Activated CD8-positive, alpha-beta memory T cell treated with anti-CD3 and anti-CD28 coated beads, Interleukin-2, amount 50 U/mL, for 1 hour (primary cell): ENCODE results near the gene PBRM1.
"Not testable (repeated sequence)": the region's sequence is repeated elsewhere in the genome, so short reads cannot be mapped to it uniquely, and the experiment has no call there.

ENCODE experiments used
- DNase-seq: peaks from one replicate; pipeline ENCODE4 v3.0.0-alpha.2; 2020; ENCODE audit errors: extremely low read depth

PBRM1 gene

DNA sequence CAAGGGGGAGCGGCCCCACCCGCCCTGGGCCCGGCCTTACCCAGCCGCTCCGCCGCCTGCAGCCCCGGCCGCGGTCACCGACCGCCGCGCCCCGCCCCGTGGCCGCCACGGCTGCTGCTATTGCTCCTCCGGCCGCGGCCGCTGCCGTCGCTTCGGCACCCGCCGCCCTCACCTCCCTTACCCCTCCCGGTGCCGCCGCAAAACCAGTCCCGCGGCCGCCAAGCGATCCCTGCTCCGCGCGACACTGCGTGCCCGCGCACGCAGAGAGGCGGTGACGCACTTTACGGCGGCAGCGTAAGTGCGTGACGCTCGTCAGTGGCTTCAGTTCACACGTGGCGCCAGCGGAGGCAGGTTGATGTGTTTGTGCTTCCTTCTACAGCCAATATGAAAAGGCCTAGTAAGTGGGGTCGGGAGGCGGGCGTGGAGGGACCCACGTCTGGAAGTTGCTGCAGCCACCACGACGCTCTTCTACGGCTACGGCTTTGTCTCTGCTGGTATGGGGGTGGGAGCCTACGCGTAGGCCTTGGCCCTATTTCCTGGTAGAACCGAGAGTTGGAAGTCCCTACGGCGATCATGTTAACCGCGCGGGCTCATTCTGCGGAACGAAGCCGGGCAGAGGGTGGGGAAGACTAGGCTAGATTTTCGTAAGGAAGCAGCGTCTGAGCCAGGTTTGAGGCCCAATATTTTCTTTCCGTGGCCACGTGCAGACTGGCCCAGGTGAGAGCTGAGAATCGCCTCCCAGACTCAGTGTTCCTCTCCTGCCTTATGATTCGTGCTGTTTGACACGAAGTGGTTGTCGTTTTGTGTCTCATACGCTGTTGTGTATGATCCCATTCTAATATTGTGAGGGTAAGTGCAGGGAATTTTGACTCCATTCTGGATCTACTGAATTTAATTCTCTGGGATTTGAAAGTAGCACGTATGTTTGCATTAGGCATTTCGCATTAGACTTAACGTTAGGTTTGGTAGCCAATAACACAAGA, at the start of gene PBRM1, which contains the start of gene GNL3:
Gene PBRM1 (minus strand): TSS at position 205 of the 983 bp plus-strand sequence.
Gene GNL3 (plus strand): TSS at position 324 of the 983 bp plus-strand sequence. CDS start 61 bp downstream, at position 385.
- peak; percentile 66 for DNase-seq

DNA sequence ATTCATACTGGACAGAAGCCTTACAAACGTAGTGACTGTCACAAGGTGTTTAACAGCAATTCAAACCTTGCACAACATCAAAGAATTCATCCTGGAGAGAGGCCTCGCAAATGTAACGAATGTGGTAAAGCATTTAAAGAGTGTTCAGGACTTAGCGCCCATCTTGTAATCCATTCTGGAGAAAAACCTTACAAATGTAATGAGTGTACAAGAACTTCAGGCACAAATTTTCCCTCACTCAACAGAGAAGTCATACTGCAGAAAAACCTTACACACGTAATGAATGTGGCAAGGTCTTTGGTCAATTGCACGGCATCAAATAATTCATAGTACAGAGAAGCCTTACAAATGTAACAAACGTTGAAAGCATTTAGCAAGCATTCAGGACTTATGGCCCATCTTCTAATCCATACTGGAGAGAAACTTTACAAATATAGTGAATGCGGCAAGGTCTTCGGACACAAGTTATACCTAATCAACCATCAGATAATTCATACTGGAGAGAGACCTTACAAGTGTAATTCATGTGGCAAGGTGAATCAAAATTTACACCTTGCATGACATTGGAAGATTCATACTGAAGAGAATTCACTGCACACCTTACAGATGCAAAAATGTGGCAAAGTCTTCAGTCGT, 47.7 kb upstream of the PBRM1 start:
- DNase-seq, result no peak

DNA sequence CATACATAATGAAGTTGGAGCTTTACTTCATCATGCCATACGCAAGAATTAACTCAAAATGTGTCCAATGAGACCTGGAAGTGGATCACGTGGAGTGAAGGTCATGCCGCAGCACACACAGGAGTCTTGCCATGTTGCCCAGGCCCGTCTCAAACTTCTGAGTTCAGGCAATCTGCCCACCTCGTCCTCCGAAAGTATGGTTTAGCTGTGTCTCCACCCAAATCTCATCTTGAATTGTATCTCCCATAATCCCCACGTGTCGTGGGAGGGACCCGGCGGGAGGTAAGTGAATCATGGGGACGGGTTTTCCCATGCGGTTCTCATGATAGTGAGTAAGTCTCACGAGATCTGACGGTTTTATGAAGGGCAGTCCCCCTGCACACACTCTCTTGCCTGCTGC, 45.9 kb upstream of the PBRM1 start:
- DNase-seq, result no peak

DNA sequence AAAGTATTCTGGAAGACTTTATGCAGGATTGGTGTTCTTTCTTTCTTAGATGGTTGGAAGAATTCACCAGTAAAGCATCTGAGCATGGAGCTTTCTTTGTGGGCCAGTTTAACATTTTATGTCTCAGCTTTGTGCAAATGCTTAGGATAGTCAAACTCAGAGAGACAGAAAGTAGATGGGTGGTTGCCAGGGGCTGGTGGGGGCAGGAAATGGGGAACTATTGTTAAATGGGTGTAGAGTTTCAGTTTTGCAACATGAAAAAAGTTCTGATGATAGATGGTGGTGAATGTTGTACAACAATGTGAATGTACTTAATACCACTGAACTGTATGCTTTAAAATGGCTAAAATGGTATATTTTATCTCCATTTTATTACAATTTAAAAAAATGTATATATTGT, 45.0 kb upstream of the PBRM1 start:
- no peak for DNase-seq

DNA sequence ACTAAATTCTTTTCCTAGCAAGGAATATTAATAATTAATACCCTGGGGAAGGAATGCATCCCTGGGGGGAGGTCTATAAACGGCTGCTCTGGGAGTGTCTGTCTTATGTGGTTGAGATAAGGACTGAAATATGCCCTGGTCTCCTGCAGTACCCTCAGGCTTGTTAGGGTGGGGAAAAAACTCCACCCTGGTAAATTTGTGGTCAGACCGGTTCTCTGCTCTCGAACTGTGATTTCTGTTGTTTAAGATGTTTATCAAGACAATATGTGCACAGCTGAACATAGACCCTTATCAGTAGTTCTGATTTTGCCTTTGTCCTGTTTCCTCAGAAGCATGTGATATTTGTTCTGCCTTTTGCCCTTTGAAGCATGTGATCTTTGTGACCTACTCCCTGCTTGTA, 43.0 kb upstream of the PBRM1 start:
- DNase-seq, result not testable (repeated sequence)

DNA sequence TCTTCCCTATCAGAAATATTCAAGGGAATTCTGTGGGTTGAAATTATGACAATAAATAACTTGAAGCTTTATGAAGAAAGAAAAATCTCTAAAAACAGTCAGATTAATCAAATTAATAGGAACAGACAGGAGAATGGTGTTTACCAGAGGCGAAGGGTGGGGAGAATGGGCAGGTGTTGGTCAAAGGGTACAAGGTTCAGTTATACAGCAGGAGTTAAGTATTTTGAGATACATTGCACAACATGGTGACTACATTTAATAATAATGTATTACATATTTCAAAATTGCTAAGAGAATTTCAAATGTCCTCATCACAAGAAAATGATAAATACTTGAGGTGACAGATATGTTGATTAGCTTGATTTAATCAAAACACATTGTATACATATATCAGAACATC, 38.8 kb upstream of the PBRM1 start:
- no peak for DNase-seq

DNA sequence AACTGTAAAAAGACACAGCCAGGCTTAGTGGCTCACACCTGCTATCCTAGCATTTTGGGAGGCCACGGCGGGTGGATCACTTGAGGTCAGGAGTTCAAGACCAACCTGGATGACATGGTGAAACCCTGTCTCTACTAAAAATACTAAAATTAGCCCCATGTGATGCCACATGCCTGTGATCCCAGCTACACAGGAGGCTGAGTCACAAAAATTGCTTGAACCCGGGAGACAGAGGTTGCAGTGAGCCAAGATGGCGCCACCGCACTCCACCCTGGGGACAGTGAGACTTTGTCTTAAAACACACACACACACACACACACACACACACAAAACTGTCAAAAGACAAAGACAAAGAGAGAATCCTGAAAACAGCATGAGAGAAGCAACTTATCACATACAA, 38.2 kb upstream of the PBRM1 start:
- DNase-seq, result no peak

DNA sequence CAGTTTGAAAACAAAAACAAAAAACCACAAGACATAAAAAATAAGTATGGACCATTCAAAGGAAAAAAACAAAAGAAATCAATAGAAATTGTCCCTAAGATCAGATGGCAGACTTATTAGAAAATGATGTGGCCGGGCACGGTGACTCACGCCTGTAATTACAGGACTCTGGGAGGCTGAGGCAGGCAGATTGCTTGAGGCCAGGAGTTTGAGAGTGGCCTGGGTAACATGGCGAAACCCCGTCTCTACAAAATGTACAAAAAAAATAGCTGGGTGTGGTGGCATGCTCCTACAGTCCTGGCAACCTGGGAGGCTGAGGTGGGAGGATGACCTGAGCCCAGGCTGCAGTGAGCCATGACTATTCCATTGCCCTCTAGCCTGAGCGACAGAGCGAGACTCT, 36.8 kb upstream of the PBRM1 start:
- no peak for DNase-seq

DNA sequence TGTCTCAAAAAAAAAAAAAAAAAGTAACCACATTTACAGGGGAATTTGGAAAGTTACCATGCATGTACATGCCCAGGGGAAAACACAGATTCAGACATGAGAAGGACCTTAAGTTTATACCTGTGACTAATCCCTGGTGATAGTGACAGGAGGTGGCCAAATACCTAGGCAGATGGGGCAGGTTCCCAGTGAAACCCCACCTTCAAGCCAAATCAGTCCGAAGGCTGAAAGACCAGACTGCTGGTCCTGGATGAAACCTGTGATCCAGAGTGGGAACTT, 36.0 kb upstream of the PBRM1 start:
- DNase-seq, result no peak

DNA sequence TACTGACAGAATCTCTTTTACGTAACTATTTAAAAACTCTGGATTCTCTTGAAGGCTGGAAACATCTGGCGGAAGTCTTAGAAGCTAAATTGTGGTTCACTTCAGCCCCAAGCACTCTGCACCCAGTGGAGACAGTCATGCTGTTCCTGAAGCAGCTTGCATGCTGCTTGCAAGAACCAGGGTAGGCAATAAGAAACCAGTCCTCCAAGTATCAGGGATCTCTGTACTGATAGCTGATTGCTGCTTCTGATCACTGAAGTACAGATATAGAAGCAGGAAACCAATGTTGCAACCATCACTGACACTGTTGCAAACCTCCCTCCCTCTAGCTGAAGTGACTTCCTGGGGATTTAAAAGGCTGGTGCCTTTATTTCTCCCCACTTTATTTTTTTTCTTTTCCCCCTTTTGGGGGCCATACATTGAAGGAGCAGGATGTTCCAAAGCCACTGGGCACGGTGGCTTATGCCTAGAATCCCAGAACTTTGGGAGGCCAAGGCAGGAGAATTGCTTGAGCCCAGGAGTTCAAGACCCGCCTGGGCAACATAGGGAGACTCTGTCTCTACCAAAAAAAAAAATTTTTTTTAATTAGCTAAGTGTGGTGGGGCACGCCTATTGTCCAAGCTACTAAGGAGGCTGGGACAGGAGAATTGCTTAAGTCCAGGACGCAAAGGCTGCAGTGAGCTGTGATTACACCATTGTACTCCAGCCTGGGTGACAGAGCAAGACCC, 35.5 kb upstream of the PBRM1 start:
- DNase-seq, result no peak

DNA sequence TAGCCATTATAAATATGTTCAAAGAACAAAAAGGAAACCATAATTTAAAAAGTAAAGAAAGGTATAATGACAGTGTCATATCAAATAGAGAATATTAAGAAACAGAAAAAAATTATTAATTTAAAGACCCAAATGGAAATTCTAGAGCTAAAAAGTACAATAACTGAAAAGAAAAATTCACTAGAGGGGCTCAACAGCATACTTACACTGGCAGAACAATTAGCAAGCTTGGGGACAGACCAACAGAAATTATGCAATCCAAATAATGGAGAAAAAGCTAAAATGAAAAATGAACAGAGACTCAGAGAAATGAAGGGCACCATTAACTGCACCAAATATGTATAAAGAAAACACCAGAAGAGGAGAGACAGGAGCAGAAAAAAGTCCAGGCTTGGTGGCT, 33.9 kb upstream of the PBRM1 start:
- no peak for DNase-seq

DNA sequence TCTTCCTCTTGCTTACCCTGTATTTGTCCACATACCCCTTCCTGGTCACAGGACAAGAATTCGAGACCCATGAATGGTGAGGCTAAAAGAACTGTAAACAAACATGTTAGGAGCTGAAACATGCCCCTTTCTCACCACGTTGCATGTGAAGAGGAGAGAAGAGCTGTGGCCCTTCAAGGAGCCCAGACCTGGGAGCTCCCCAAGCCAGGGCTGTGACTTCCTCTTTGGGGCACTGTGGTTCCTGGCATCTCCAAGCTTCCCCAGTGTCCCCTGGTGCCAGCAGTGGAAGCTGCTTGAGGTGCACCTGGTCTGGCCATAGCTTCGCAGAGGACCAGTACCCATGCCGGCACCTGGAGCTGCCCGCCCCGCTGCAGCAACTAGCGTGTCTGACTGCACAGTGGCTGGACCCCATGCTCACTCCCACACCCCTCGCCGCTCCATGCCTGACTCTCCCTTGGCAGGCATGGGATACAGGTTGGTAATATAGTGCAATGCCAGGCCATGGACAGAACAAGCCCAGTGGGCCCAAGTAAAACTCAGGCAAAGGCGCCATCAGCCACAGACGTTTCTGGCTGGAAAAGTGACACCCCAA, 30.1 kb upstream of the PBRM1 start:
- DNase-seq, result no peak

DNA sequence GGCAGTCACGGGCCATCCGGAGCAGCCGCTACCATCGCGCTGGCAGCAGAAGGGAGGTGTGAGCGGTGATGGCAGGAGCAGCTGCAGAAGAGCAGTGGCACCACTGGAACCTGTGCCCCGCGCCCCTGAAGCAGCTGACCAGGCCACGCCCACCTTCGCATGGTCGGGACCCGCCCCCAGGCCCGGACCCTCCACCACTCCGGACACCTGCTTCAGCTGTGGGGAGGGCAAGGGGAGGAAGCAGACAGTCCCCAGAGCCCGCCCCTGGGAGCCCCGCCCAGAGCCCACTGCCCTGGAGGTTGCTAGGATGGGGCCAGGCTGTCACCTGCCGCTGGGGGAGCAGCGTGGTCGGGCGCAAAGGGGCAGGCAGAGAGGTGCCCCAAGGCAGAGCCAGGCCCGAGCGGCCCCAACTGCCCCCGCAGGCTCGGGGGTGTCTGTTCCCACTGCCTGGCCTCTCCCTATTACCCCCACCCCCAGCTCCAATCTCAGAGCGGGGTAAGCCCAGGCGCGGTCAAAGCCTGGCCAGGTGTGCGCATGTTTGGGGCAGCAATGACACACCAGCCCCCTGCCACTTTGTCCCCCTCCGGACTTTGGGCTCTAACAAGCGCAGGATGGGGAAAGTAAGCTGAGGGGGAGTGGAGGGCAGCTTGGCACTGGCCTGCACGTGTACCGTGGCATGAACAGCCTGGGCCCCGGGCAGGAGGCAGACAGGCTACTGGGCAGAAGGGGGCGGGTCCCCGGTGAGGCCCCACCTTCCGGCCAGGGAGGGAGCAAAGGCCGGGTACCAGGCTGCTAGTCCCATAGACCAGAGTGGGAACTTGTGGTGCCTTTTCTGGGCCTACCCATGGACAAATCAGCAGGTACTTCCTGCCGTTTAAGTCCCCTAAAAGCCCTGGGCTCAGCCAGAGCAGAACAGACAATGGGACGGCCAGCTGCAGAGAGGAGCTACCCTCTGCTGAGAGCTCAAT, 28.9 kb upstream of the PBRM1 start:
- no peak for DNase-seq

DNA sequence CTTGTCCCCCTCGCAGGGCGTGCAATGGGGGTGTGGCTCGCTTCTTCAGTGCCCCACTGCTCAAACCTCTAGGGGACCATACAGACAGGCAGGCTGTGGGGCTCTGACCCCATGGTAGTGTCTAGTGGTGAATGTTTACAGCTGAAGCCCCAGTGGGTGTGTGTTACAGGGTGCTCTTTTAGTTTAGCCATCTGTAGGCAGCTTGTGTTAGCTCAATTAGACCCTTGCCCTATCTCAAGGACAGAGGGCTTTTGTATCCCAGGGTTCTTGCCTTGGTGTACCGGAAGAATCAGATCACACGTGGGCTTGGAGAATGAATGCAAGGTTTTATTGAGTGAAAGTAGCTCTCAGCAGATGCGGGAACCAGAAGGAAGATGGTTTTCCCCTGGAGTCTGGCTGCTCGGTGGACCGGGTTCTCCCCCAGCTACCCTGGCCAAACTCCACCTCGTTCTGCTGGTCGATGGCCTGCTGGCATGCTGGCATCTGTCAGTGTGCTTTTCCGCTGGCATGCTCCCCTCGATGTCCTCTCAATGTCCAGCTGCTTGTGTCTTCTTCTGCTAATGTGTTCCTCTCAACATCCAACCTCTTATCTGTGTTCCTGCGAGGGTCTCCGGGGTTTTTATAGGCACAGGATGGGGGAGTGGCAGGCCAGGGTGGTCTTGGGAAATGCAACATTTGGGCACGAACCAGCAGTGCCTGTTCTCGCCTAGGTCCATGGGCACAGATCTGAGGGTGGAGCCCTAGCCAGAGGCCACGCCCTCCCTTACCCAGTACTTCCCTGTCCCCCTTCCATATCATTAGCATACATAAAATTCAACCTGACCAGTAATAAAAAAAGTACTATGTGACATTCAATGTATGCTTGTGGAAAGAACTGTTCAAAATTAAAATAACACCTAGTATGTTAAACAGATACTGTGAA, 26.8 kb upstream of the PBRM1 start:
- no peak for DNase-seq

DNA sequence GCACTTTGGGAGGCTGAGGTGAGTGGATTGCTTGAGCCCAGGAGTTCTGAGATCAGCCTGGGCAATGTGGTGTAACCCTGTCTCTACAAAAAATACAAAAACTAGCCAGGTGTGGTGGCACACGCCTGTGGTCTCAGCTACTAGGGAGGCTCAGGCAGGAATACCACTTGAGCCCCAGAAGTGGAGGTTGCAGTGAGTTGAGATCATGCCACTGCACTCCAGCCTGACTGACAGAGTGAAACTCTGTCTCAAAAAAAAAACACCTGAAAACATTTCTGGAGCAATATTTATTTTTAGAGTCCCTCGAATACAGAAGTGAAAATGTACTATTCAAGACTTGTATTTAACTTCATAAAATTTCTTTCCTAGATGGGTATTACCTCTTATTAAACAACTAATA, 24.8 kb upstream of the PBRM1 start:
- DNase-seq, result no peak

DNA sequence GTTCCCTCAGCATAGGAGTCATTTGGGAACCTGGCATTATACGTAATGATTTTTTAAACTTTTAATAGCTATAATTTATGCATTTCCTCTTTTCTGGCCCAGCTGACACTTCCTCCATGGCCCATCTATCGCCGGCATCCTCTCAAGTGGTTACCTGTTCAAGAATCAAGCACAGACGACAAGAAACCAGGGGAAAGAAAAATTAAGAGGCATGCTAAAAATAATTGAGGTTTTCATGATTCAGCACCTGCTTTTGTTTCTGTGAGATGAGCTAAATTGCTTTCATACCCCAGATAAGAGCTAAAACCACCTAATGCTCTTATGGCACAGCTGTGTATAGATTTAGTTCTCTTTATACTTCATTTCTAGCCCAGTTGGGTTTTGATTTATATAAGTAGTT, 21.9 kb upstream of the PBRM1 start:
- DNase-seq, result no peak

DNA sequence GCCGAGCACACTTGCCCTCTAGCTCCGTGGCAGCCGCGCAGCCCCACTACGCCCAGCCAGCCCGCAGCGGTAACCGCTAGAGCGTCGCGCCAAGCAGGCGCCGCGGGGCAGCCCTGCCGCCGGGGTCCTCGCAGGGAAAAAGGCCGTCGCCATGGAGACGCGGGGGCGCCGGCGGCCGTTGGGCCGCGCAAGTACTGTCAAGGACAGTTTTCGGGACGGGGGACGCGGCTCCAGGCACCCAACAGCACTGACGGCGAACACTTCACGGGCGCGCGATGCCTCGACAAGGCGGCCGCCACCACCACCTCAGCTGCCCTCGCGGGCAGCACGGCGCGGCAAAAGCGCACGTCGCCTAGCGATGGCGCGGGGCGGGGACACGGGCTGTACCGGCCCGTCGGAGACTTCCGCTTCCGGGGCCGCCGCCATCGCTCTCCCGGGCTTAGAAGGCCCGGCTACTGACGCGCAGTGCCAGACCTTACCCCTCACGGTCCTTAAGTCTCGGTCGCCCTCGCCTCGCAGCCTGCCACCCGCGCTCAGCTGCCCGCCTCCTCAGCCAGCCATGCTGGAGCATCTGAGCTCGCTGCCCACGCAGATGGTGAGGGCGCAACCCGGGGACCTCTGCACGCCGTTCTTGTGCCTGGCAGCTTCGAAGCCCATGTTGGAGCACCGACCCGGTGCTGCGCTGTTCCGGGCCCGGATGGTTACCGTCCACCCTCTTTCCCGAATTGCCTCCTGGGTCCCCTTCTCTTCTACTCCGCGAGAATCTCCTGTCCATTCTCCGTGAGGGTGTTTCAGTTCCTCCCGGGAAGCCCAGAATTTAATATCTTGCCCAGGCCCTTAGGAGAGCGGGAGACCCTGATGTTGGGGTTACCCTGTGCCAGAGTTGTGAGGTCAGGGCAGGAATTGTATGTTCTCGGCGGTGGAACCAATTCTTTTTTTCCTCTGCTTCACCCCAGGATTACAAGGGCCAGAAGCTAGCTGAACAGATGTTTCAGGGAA, 20.3 kb upstream of the PBRM1 start, which contains the start of the genes GLT8D1 and SPCS1:
Gene GLT8D1 (minus strand): TSS at position 104 of the 999 bp plus-strand sequence. CDS start 5,331 bp downstream, outside the sequence.
Gene SPCS1 (plus strand): TSS at position 419 of the 999 bp plus-strand sequence. CDS start 141 bp downstream, at position 560.
- peak; percentile 57 for DNase-seq

DNA sequence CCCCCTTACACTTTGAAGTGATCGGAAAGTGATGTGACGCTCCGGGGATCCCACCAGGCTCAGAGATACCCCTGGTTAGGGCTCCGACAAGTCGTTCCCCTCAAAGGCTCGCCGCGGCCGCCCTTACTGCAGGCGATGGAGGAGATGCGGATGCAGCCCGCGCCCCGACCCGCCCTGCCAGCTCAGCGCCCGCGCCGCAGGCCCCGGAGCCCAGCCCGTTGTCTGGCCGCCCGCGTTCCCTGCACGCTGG, 19.6 kb upstream of the PBRM1 start:
- no peak for DNase-seq
